Stimulated activated CD8-positive, alpha-beta memory T cell treated with anti-CD3 and anti-CD28 coated beads, Interleukin-15, amount 100 ng/mL, for 24 hours (primary cell): Measurements from ENCODE around the gene MYCBPAP.

Source experiments
- DNase-seq: peaks from one replicate; pipeline ENCODE4 v3.0.0-alpha.2; 2020; ENCODE audit warnings: low read depth

The MYCBPAP gene

GRCh38 chr17:50507871-50508572 lies at the start of gene MYCBPAP:
Gene MYCBPAP, plus strand, starts transcription at chr17:50508439. Its CDS starts 236 bp downstream, at chr17:50508675.
- DNase-seq, result peak; percentile 60

- no peak for DNase-seq
Observed at GRCh38 chr17:50458701-50459676, 49.2 kb upstream of the MYCBPAP start.

DNA sequence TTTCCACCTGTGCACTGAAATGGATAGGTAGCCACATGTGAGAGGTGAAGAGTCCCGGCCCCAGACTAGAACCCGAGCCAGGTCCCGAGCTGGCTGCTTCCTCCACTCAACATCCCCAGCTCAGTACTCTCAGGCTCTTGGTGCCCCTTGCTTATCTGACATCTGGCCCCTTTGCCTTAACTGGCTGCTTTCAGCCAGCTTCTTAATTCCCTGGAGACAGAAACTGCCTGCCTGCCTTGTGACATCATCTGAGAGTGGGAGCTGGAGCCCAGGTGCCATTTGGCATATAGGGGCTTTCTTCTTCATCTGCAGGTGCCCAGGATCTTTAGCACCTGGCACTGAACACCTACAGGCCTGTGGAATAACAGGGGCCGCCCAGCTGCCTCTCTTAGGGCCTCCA lies 48.5 kb upstream of the MYCBPAP start:
- DNase-seq, result no peak

DNA sequence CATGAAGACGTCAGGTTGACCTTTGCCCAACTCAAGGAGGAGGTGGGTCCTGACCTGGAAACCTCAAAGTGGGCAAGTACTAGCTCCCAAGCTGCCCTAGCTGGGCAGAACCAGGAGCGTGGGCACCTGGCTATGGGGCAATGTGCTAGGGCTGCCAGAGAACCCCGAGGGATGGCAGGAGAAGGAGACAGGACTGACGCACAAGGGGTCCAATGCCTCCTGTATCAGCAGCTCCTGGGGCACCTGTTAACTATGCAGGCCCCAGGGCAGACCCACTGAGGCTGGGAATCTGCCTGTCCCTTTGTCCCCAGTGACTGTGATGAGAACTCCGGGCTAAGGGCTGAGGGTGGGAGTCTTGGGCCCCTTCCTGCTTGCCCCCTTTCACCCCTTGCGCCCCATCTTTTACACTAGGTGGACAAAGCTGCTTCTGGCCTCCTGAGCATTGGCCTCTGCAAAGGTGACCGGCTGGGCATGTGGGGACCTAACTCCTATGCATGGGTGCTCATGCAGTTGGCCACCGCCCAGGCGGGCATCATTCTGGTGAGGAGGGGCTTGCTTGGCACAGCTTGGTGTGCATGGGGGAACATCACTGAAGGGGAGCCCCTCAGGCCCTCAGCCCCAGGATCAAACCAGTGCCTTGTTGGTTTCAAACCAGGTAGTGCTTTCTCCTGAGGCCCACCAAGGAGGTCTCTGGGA lies 47.3 kb upstream of the MYCBPAP start:
- no peak for DNase-seq

DNA sequence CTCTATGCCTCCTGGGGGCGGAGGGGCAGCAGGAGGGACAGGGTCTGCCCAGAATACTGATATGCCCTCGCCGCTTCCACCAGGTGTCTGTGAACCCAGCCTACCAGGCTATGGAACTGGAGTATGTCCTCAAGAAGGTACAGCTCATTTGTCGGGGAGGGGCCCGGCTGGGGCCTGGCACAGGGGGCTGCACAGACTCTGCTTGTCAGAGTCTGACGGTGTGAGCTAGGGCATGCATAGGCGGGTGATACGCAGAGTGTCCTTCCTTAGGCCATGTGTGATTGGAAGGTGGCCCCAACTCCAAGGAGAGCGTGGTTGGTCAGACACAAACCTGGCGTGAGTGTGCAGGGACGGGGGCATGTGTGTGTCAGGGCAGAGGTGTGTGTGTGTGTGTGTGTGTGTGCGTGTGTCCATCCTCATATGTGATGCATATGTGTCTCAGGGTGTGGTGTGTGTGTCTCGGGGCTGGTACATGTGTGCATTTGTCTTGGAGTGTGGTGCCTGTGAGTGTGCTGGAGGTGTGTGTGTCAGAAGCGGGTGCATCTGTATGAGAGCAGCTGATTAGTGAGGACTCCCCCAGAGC lies 46.6 kb upstream of the MYCBPAP start:
- no peak for DNase-seq

GRCh38 chr17:50462446-50462845 lies 45.8 kb upstream of the MYCBPAP start:
- DNase-seq, result no peak

- DNase-seq, result no peak
Observed at GRCh38 chr17:50464121-50464520, 44.1 kb upstream of the MYCBPAP start.

DNA sequence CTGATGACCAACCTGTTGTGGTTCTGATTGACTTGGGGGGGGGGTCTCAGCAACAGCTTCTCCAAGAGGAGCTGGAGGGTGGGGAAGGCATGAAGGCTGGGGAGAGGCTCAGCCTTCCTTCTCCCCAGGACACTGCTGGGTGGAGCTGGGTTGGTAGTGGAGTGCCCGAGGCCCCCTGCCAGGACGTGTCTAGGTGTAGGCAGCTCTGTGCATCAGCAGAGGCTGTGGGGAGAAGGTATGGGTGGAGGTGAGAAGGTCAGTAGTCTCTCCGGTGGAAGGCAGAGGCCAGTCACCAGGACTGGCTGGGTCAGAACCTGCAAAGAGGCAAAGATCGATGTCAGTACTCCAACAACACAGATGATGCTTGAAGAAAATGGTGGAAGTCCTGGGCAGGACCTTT lies 43.5 kb upstream of the MYCBPAP start:
- no peak for DNase-seq

DNA sequence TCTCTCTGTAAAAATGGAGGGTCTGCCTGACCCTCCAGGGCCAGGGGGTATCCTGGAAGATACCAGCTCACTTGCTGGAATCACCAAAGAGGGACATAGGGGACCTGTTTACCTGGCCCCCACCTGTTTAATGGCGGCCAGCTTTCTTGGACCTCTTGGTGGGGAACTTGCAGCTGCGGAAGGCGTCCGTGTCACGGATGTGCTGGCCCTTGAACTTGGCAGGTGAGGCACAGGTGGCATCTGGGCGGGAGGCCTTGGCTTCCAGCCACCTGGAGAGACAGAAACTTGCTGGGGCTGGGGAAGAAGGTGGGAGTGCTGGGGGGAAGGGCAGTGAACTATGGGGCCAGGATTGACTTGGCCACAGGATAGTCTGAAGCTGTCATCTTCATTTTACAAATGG lies 43.1 kb upstream of the MYCBPAP start:
- DNase-seq, result no peak

DNA sequence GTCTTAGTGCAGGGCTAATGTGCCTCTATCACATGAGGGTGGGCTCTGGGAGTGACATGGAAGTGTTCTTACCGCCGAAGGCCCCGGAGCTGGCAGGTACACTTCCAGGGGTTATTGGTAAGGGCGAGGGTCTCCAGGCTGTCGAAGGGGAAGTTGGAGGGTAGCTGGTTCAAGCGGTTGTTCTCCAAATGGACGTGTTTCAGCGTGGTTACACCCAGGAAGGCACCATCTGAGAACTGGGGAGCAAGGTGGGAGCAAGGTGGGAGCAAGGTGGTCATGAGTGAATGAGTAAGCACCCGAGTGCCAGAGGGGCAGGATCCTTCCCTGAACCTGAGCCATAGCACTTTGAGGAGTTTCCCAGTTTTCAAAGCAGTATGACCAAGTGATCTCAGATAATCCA lies 42.6 kb upstream of the MYCBPAP start:
- no peak for DNase-seq

- DNase-seq, result no peak
Observed at GRCh38 chr17:50466371-50467113, 41.7 kb upstream of the MYCBPAP start.

DNA sequence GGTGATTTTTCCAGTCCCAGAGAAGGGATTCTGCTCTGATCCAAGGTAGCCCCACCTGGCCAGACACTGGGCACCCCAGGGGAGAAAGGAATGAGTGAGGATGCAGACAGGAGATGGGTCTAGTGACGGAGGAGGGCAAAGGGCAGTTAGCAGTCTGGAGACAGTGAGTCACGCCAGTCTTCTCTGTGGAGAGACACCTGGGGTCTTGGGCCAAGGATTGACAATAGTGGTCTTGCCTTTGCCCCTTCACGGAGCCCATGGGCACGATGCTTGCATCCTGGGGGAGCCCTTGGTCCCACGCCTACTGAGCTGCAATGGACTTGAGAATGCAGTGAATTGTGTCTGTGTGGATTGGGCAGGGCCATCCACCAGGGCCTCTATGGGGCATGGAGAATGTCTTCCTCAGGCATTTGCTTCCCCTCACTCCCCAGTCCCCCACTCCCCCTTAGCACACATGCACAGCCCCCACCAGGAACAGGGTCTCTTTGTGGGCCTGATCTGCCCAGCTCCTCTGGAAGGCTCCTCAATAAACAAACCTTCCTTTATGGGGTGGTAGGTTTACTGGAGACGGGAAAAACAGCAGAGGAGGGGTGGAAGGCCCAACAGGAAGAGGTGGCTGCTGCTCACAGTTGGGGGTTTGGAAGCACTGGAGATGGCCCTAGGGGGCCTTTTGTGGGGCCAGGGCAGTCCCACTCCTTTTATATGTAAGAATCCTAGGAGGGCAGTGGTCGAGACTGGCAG lies 41.0 kb upstream of the MYCBPAP start:
- DNase-seq, result no peak

DNA sequence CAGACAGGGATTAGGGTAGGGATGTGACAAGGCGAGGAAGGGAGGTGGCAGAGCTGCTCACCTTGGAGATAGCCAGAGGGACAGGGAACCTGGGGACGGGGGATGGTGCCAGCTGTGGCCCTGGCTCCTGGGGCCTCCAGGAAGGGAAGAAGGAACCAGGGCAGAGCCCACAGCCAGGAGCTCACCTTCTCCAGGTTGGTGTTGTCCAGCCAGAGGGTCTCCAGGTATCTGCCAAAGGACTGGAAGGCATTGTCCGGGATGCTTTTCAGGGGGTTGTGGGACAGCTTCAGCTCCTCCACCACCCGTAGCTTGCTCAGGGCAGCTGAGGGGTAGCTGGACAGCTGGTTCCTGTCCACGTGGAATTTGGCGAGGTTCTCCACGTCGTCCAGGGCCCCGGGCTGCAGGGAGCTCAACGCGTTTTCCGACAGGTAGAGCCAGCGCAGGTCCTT lies 40.4 kb upstream of the MYCBPAP start:
- DNase-seq, result no peak

GRCh38 chr17:50468304-50469207 lies 39.7 kb upstream of the MYCBPAP start, which contains the start of gene CHAD:
Gene CHAD, minus strand, starts transcription at chr17:50468880. Its CDS starts 67 bp downstream, at chr17:50468813.
- DNase-seq, result no peak

- no peak for DNase-seq
Observed at GRCh38 chr17:50469208-50469605, 39.0 kb upstream of the MYCBPAP start.

DNA sequence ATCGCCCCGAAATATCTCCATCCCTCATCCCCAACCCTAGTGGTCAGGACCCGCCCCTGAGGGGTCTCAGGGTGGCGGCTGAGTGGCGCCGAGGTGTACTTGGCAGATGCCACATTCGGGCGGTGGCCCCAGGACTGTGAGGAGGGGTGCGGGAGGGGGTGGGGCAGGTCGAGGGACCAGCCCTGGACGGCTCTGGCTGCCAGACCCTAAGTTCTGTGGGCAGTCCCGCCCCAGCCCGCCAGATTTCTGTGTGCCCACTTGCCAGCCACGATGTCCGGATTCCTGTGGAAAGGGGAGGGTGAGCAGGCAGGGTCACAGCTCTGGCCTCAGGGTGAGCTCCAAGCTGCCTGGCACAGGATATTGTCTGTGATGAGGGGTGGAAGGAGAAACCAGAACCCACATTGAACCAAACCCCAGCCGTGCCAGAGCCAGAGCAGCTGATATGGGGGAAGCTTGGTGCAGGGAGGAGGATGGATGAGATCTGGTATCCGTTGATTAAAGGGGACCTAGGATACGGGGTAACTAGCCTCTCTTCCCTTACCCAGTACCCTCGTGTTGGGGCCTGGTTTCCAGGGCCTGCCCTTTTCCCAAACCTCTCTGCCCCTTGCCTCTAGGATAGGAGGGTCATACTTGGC lies 38.5 kb upstream of the MYCBPAP start:
- no peak for DNase-seq

GRCh38 chr17:50470426-50470825 lies 37.8 kb upstream of the MYCBPAP start:
- no peak for DNase-seq

DNA sequence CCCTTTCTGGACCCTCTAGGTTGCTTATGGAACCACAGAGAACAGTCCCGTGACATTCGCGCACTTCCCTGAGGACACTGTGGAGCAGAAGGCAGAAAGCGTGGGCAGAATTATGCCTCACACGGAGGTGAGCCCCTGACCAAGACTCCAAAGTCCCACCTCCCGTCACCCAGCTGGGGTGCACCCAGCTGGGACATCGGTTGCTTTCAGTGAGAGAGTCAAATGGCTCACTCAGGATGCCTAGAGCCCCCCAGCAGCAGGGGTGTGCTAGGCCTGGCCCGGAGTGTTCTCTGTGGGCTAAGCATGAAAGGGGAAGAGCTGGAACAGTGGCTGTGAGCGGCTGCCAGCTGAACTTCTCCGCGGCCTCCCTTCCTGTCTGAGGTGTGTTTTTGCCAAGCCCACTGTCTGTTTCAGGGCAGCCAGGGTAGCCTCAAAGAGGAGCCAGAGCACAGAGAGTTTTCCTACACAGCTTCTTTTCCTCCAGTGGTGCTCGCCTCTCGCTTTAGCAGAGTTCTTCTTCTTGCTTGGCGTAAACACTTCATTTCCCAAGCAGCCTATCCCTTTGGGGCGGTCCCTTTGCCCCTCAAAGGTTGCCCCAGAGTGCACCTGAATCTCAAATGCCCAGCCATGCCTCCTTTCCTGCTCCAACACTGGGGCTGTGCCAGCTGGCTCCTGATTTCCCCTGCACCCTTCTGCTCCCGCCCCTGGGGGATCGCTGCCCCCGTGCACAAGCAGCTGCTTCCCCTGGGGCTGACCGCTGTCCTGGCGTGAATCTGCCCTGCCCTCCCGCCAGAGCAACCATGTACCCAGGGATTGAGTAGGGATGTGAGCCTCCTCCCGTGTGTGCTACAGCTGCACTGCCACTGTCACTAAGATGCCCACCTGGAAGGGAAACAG lies 37.0 kb upstream of the MYCBPAP start:
- no peak for DNase-seq
